Measurements from ENCODE around the gene OR10A5.

- TF ChIP-seq YY1 (IDR thresholded peaks at IDR 0.05; ENCODE audit: low read depth, low read length) (no peak), JUN (IDR thresholded peaks at IDR 0.05; ENCODE audit: low read depth, low read length) (no peak), POLR2A (IDR thresholded peaks at IDR 0.05; ENCODE audit: control extremely low read depth in 1 of 2, low read depth in 2 of 2, low read length in 2 of 2) (no peak), RXRA (IDR thresholded peaks at IDR 0.05; ENCODE audit: insufficient read depth, low read depth, low read length) (no peak), MAX (IDR thresholded peaks at IDR 0.05) (no peak), CBX5 (IDR thresholded peaks at IDR 0.05; ENCODE audit: low read depth, low read length) (no peak), RAD21 (IDR thresholded peaks at IDR 0.05 in 1 of 2, conservative IDR thresholded peaks at IDR 0.05 in 1 of 2; ENCODE audit: low read depth in 2 of 2, low read length in 2 of 2) (no peak), EP300 (IDR thresholded peaks at IDR 0.05; ENCODE audit: borderline replicate concordance in 1 of 2, low read depth in 2 of 2, low read length in 2 of 2) (no peak), TBP (IDR thresholded peaks at IDR 0.05; ENCODE audit: low read depth, low read length) (no peak), HDAC6 (IDR thresholded peaks at IDR 0.05; ENCODE audit: low read depth, low read length) (no peak), CTCF (IDR thresholded peaks at IDR 0.05; ENCODE audit: control extremely low read depth in 1 of 3, insufficient read depth in 1 of 3, low read depth in 1 of 3, low read length in 3 of 3) (no peak), SIX5 (IDR thresholded peaks at IDR 0.05; ENCODE audit: low read depth, low read length) (no peak), RNF2 (IDR thresholded peaks at IDR 0.05; ENCODE audit: borderline replicate concordance, low read depth, low read length, missing control alignments, poor library complexity, severe bottlenecking) (no peak), SP1 (IDR thresholded peaks at IDR 0.05; ENCODE audit: low read depth, low read length) (no peak)
These were observed 30.8 kb downstream of the OR10A5 start, which contains the start of gene OR10A4 for GRCh38 chr11:6876325-6876724.

All from H1 (cell line).